ENCODE results near the gene EIF2A. TPM values are rescaled to one million over a fixed set of nuclear protein-coding genes. Genes with fewer than 3 reads are reported as not detected.

Gene EIF2A
- total RNA-seq, 2 donors from 2014 or later: 86.7 to 112 TPM

GRCh38 chr3:150544041-150544440, 2.5 kb upstream of the EIF2A start:
- Histone ChIP-seq H3K27me3 (no peaks in the 10 kb centered on the region), H3K4me3 (no peak overlapping the region), H3K27ac (no peak overlapping the region), H3K36me3 (peaks cover 14% of the 10 kb centered on the region), H3K9me3 (no peaks in the 10 kb centered on the region), H3K4me1 (peaks cover 0 to 25% of the 10 kb centered on the region in 2 donors)
- no peak for TF ChIP-seq CTCF (IDR thresholded peaks at IDR 0.05)
- no peak for DNase-seq (ENCODE audit: low spot score)

- H3K27me3 ChIP-seq: no peaks in the 10 kb centered on the region
- peaks cover 14% of the 10 kb centered on the region for H3K36me3 ChIP-seq
- H3K4me1 ChIP-seq: peaks cover 0 to 25% of the 10 kb centered on the region in 2 donors
- no peak for DNase-seq (ENCODE audit: low spot score)
- no peaks in the 10 kb centered on the region for H3K9me3 ChIP-seq
- no peak for TF ChIP-seq CTCF (IDR thresholded peaks at IDR 0.05)
- H3K27ac ChIP-seq: peak overlapping the region; percentile 97 to 99
- peak overlapping the region; percentile 67 to 87 for H3K4me3 ChIP-seq
These were observed 1.9 kb upstream of the EIF2A start for GRCh38 chr3:150544726-150545125.

GRCh38 chr3:150545419-150546225, 965 bp upstream of the EIF2A start:
- TF ChIP-seq CTCF (IDR thresholded peaks at IDR 0.05): no peak
- peaks cover 0 to 25% of the 10 kb centered on the region in 2 donors for H3K4me1 ChIP-seq

GRCh38 chr3:150547045-150547741, 606 bp downstream of the EIF2A start:
- no peak for TF ChIP-seq CTCF (IDR thresholded peaks at IDR 0.05)
- Histone ChIP-seq H3K27ac (peak overlapping the region; percentile 97 to 99), H3K36me3 (peaks cover 14% of the 10 kb centered on the region), H3K4me1 (peaks cover 0 to 25% of the 10 kb centered on the region in 2 donors), H3K27me3 (no peaks in the 10 kb centered on the region), H3K9me3 (no peaks in the 10 kb centered on the region), H3K4me3 (peak overlapping the region; percentile 67 to 87)
- DNase-seq (ENCODE audit: low spot score): no peak

More at GRCh38 chr3:150545419-150546225, 965 bp upstream of the EIF2A start:
- Histone ChIP-seq H3K27me3 (no peaks in the 10 kb centered on the region), H3K9me3 (no peaks in the 10 kb centered on the region), H3K36me3 (peaks cover 14% of the 10 kb centered on the region), H3K27ac (peak overlapping the region; percentile 97 to 99), H3K4me3 (peak overlapping the region; percentile 67 to 87)
- peak; percentile 61 for DNase-seq (ENCODE audit: low spot score)

- no peak for DNase-seq (ENCODE audit: low spot score)
- H3K36me3 ChIP-seq: peaks cover 41% of the 10 kb centered on the region
- no peak for TF ChIP-seq CTCF (IDR thresholded peaks at IDR 0.05)
- H3K4me3 ChIP-seq: no peak overlapping the region
- no peaks in the 10 kb centered on the region for H3K27me3 ChIP-seq
- no peaks in the 10 kb centered on the region for H3K9me3 ChIP-seq
- no peak overlapping the region for H3K27ac ChIP-seq
- no peaks in the 10 kb centered on the region for H3K4me1 ChIP-seq
These were observed 9.4 kb downstream of the EIF2A start for GRCh38 chr3:150555859-150556436.

Data from right atrium auricular region (tissue), 2 donors.